Measurements from ENCODE around the gene ABCB11. TPM values are rescaled to one million over a fixed set of nuclear protein-coding genes. Genes with fewer than 3 reads are reported as not detected.

The ABCB11 gene
- total and polyA plus RNA-seq, 10 of the 15 experiments (the other 5 are each of a cell fraction or from before 2014, with no cell fraction given), result not detected

DNA sequence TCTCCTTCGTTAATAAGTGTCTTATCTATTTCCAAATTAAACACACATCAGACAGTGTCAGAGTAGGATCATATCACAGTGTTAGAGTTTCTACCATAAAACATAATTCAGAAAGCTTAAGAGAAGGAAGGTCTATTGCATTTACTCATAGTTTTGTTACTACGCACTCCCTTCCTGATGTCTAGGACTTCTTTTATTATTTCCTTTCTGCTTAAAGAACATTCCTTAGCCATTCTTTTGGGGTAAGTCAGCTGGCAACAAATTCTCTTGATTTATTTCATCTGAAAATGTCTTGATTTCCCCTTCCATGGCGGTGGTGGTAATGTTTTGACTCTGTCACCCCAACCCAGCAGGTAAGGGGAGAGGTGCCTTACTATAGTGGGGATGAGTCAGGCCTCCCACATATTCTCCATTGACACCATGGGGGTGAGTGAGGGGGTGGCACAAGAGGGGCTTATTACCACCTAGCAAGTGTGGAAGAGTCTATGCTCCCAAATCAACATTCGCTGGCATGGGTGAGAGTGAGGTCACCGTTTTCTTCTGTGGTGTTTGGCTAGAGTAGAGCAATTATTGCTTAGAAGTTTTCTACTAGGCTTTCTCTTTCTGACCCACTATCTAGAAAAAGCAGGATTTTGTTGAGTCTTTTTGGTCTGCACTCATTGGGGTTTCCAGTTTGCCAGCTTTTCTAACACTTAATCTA, 29.9 kb downstream of the ABCB11 start:
- Histone ChIP-seq H3K9ac (ENCODE audit: control insufficient read depth, insufficient read depth, low read length) (no peak overlapping the region), H3K79me2 (ENCODE audit: control insufficient read depth, insufficient read depth, low read length) (no peaks in the 10 kb centered on the region)
- in situ Hi-C loops (cut with MboI), result no loop called here

More for the DNA sequence above, 29.9 kb downstream of the ABCB11 start:
- TF ChIP-seq, protein P1, sequence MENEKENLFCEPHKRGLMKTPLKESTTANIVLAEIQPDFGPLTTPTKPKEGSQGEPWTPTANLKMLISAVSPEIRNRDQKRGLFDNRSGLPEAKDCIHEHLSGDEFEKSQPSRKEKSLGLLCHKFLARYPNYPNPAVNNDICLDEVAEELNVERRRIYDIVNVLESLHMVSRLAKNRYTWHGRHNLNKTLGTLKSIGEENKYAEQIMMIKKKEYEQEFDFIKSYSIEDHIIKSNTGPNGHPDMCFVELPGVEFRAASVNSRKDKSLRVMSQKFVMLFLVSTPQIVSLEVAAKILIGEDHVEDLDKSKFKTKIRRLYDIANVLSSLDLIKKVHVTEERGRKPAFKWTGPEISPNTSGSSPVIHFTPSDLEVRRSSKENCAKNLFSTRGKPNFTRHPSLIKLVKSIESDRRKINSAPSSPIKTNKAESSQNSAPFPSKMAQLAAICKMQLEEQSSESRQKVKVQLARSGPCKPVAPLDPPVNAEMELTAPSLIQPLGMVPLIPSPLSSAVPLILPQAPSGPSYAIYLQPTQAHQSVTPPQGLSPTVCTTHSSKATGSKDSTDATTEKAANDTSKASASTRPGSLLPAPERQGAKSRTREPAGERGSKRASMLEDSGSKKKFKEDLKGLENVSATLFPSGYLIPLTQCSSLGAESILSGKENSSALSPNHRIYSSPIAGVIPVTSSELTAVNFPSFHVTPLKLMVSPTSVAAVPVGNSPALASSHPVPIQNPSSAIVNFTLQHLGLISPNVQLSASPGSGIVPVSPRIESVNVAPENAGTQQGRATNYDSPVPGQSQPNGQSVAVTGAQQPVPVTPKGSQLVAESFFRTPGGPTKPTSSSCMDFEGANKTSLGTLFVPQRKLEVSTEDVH (IDR thresholded peaks at IDR 0.05; ENCODE audit: low read depth, partially characterized antibody), result no peak
- TF ChIP-seq CBFB (IDR thresholded peaks at IDR 0.05; ENCODE audit: low read depth) (no peak), SUPT20H (IDR thresholded peaks at IDR 0.05; ENCODE audit: borderline replicate concordance, control insufficient read depth, low read depth, low read length) (no peak), KAT2A (conservative IDR thresholded peaks at IDR 0.05; ENCODE audit: control insufficient read depth, low read depth, low read length) (no peak), SUZ12 (IDR thresholded peaks at IDR 0.05; ENCODE audit: unreplicated experiment) (no peak), TAF1 (IDR thresholded peaks at IDR 0.05; ENCODE audit: borderline replicate concordance, low read depth, low read length) (no peak), CBX5 (IDR thresholded peaks at IDR 0.05; ENCODE audit: low read depth) (no peak), SPI1 (IDR thresholded peaks at IDR 0.05; ENCODE audit: borderline replicate concordance, insufficient read depth, low read depth, low read length) (no peak), RB1 (IDR thresholded peaks at IDR 0.05; ENCODE audit: borderline replicate concordance) (no peak), GABPA (IDR thresholded peaks at IDR 0.05; ENCODE audit: low read depth) (no peak), RCOR1 (conservative IDR thresholded peaks at IDR 0.05; ENCODE audit: low read depth, low read length) (no peak), NR2F1 (conservative IDR thresholded peaks at IDR 0.05) (no peak), MTA3 (IDR thresholded peaks at IDR 0.05; ENCODE audit: borderline replicate concordance, low read length) (no peak), EED (IDR thresholded peaks at IDR 0.05; ENCODE audit: low read depth) (no peak)
- TF ChIP-seq, protein P2, sequence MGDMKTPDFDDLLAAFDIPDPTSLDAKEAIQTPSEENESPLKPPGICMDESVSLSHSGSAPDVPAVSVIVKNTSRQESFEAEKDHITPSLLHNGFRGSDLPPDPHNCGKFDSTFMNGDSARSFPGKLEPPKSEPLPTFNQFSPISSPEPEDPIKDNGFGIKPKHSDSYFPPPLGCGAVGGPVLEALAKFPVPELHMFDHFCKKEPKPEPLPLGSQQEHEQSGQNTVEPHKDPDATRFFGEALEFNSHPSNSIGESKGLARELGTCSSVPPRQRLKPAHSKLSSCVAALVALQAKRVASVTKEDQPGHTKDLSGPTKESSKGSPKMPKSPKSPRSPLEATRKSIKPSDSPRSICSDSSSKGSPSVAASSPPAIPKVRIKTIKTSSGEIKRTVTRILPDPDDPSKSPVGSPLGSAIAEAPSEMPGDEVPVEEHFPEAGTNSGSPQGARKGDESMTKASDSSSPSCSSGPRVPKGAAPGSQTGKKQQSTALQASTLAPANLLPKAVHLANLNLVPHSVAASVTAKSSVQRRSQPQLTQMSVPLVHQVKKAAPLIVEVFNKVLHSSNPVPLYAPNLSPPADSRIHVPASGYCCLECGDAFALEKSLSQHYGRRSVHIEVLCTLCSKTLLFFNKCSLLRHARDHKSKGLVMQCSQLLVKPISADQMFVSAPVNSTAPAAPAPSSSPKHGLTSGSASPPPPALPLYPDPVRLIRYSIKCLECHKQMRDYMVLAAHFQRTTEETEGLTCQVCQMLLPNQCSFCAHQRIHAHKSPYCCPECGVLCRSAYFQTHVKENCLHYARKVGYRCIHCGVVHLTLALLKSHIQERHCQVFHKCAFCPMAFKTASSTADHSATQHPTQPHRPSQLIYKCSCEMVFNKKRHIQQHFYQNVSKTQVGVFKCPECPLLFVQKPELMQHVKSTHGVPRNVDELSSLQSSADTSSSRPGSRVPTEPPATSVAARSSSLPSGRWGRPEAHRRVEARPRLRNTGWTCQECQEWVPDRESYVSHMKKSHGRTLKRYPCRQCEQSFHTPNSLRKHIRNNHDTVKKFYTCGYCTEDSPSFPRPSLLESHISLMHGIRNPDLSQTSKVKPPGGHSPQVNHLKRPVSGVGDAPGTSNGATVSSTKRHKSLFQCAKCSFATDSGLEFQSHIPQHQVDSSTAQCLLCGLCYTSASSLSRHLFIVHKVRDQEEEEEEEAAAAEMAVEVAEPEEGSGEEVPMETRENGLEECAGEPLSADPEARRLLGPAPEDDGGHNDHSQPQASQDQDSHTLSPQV (IDR thresholded peaks at IDR 0.05), result no peak
- TF ChIP-seq, protein P3, sequence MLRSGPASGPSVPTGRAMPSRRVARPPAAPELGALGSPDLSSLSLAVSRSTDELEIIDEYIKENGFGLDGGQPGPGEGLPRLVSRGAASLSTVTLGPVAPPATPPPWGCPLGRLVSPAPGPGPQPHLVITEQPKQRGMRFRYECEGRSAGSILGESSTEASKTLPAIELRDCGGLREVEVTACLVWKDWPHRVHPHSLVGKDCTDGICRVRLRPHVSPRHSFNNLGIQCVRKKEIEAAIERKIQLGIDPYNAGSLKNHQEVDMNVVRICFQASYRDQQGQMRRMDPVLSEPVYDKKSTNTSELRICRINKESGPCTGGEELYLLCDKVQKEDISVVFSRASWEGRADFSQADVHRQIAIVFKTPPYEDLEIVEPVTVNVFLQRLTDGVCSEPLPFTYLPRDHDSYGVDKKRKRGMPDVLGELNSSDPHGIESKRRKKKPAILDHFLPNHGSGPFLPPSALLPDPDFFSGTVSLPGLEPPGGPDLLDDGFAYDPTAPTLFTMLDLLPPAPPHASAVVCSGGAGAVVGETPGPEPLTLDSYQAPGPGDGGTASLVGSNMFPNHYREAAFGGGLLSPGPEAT (IDR thresholded peaks at IDR 0.05; ENCODE audit: low read depth), result no peak
- CTCF ChIA-PET, result no interaction called here
- H4K20me1 ChIP-seq (ENCODE audit: control insufficient read depth, insufficient read depth), result no peaks in the 10 kb centered on the region
- H3K4me2 ChIP-seq (ENCODE audit: control insufficient read depth, insufficient read depth), result no peak overlapping the region
- RAD21 ChIA-PET (ENCODE audit: unreplicated experiment), result no interaction called here
- 19% methylated on average over 5 of the region's 5 CpGs for WGBS (ENCODE audit: insufficient coverage, insufficient replicate concordance, low lambda C conversion rate, missing lambda C conversion rate)
- intact Hi-C loops (cut with micrococcal nuclease; ENCODE audit: unreplicated experiment), result no loop called here
- no peak overlapping the region for H3K4me3 ChIP-seq
- no peak overlapping the region for H2AFZ ChIP-seq (ENCODE audit: control insufficient read depth, low read depth, low read length)
- H3K27me3 ChIP-seq (replicated peaks in 1 of 2; ENCODE audit: control insufficient read depth in 2 of 2, insufficient read depth in 2 of 2, low read length in 1 of 2), result no peaks in the 10 kb centered on the region
- H3K36me3 ChIP-seq (ENCODE audit: control insufficient read depth in 2 of 2, insufficient read depth in 2 of 2, low read length in 1 of 2), result no peaks in the 10 kb centered on the region
- POLR2A ChIA-PET, result no interaction called here
- DNase-seq (ENCODE audit: low read depth, low spot score) (no peak), ATAC-seq (no peak), FAIRE-seq (no peak)
- no peaks in the 10 kb centered on the region for H3K4me1 ChIP-seq (ENCODE audit: control insufficient read depth, insufficient read depth, low read length)
- SMC1A ChIA-PET (ENCODE audit: uncharacterized antibody, unreplicated experiment), result interaction anchor here (1.6 kb wide), 1 partner anchor 9 kb away, joined by 3 read pairs; no protein-coding TSS in a partner anchor
- H3K27ac ChIP-seq (ENCODE audit: control insufficient read depth, insufficient read depth), result no peak overlapping the region
- no peaks in the 10 kb centered on the region for H3K9me3 ChIP-seq (replicated peaks; ENCODE audit: control insufficient read depth, insufficient read depth, low read length)
- BruUV-seq (replicated peaks), result no TSS peak

All from GM12878 (cell line).